Ovary (tissue), 3 donors: ENCODE data around the gene SYDE2.

Experiments used
- EP300 ChIP-seq: sonication (generic); formaldehyde crosslinking; IDR thresholded peaks from one replicate; pipeline ENCODE4 v1.6.1; 2017; ENCODE audit warnings: antibody characterized with exemption
- POLR2A ChIP-seq: fragments of 450-650 bp; IDR thresholded peaks from one replicate; pipeline ENCODE4 v1.6.1; 2017; ENCODE audit warnings: antibody characterized with exemption, mild to moderate bottlenecking, moderate library complexity
- TF ChIP-seq, protein P1 (sequence below), 3 donors: fragments of 450-650 bp in 2 of 3; fragments of 200-600 bp in 1 of 3; IDR thresholded peaks; one replicate each; pipeline versions ENCODE4 v1.5.1 to v1.8.0; 2016 to 2022; ENCODE audit warnings: antibody characterized with exemption in 3 of 3, mild to moderate bottlenecking in 1 of 3
- donor health status: DM: no; HTN: no; CAD: no.

GRCh38 chr1:85240643-85241042 is 39.8 kb upstream of the SYDE2 start:
- TF ChIP-seq, protein P1, sequence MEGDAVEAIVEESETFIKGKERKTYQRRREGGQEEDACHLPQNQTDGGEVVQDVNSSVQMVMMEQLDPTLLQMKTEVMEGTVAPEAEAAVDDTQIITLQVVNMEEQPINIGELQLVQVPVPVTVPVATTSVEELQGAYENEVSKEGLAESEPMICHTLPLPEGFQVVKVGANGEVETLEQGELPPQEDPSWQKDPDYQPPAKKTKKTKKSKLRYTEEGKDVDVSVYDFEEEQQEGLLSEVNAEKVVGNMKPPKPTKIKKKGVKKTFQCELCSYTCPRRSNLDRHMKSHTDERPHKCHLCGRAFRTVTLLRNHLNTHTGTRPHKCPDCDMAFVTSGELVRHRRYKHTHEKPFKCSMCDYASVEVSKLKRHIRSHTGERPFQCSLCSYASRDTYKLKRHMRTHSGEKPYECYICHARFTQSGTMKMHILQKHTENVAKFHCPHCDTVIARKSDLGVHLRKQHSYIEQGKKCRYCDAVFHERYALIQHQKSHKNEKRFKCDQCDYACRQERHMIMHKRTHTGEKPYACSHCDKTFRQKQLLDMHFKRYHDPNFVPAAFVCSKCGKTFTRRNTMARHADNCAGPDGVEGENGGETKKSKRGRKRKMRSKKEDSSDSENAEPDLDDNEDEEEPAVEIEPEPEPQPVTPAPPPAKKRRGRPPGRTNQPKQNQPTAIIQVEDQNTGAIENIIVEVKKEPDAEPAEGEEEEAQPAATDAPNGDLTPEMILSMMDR (IDR thresholded peaks at IDR 0.05): no peak
- TF ChIP-seq POLR2A: no peak
- TF ChIP-seq EP300: no peak
